Prostate gland (tissue), 2 donors: Measurements from ENCODE around the gene WRNIP1.

Experiments
- CTCF ChIP-seq, 4 experiments: fragments of 200-600 bp in 2 of 4; fragments of 450-650 bp in 2 of 4; sonication (generic) in 2 of 4; IDR thresholded peaks; 1 replicate in 3 of 4; 2 replicates in 1 of 4; pipeline ENCODE4 v1.5.1; 2016 to 2019; ENCODE audit warnings: antibody characterized with exemption in 4 of 4, mild to moderate bottlenecking in 2 of 4, moderate library complexity in 2 of 4
- POLR2A ChIP-seq: fragments of 450-650 bp; IDR thresholded peaks from one replicate; pipeline ENCODE4 v1.6.1; 2016; ENCODE audit warnings: antibody characterized with exemption, mild to moderate bottlenecking

- TF ChIP-seq POLR2A (no peak), CTCF (IDR thresholded peaks at IDR 0.05) (no peak)
Observed at GRCh38 chr6:2816158-2816557, 51.0 kb downstream of the WRNIP1 start.
